GM12801 (cell line): ENCODE data around the gene SHROOM2.

Experiments used
- CTCF ChIP-seq: IDR thresholded peaks from one replicate; pipeline ENCODE4 v1.5.1; 2011; ENCODE audit warnings: control low read depth; ENCODE audit not compliant: insufficient read length; ENCODE audit errors: extremely low read depth

SHROOM2 gene

DNA sequence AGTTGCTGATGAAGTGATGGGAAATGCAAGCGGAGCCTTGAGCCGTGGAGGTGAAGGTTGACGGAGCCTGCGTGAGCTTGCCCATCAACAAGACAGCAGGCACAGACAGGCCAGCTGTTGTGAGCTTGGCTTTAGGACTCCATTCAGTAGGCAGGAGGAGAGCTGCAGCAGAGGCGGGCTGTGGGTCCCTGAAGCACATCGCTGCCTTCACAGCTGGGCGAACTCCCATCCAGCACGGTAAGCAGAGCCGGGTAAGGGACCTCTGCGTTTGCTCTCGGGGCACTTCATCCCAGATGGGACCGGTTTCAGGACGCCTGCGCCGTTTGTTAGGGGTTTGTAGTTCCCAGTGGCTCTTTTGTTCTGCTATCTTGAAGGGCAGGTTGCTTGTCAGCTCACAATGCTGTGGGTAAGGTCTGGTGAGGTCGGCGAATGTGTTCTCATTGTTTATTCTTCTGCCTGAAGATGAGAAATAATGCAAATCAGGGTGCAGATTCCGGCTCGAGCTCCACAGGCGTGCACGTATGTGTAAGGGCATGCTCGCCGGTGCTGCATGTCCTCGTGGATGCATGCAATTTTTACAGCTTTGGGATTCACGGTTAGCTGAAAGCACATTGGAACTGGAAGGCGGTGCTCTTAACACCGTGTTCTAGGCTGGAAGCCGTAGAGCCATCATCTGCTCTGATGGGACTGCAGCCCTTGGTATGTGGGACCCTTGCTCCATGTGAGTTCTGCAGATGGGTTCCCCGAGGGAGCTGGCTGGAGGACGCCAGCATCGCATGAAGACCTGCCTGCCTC is 126.3 kb downstream of the SHROOM2 start:
- TF ChIP-seq CTCF: no peak

DNA sequence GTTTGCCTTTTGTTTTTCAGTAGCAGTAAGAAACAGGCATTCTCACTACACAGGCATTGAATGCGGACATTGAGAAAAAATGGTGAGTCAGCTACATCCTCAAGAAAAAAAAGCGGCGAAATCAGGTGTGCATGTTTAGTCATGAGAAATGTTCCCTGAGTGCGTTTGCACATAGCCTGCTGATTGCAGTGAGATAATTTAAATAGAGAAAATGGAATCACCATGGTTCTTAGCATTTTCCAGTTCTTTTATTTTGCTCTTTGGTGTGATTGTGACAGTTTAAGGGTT is 126.9 kb downstream of the SHROOM2 start:
- TF ChIP-seq CTCF: no peak

DNA sequence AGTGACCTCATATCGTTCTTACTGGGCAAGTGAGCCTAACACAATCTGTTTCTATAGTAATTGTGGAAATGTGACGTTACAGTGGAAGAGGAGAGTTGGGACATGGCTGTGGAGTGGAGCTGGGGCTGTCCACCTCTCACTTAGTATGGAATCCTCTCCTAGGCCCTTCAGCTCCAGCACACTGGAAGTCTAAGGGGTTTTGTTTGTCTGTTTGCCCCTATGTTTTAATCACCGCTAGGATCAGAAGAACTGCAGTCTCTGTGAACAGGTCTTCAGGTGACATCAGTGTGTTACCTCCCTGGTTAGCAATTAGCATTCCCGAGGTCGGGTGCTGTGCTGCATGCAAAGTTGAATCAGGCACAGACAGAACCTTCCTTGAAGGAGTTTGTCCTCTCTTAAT is 131.6 kb downstream of the SHROOM2 start:
- TF ChIP-seq CTCF: no peak

DNA sequence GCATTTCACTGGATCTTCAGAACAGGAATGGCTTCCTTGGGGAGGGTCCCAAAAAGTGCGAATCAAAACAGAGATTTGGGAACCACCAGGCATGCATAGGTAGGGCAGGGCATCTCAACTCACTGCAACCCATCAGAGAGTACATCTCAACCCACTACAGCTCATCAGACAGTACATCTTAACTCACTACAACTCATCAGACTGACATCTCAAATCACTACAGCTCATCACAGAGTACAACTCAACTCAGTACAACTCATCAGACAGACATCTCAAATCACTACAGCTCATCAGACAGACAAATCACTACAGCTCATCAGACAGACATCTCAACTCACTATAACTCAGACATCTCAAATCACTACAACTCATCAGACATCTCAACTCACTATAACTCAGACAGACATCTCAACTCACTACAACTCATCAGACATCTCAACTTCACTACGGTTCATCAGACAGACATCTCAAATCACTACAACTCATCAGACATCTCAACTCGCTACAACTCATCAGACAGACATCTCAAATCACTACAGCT is 133.5 kb downstream of the SHROOM2 start:
- TF ChIP-seq CTCF: no peak

- no peak for TF ChIP-seq CTCF
Measured at GRCh38 chrX:9921407-9921806, 135.2 kb downstream of the SHROOM2 start.

GRCh38 chrX:9923357-9923756 is 137.1 kb downstream of the SHROOM2 start:
- TF ChIP-seq CTCF: no peak

- no peak for TF ChIP-seq CTCF
Measured at GRCh38 chrX:9926002-9926401, 139.8 kb downstream of the SHROOM2 start.
